Pons (tissue), 1 donor: ENCODE data around the gene AQP1.

ENCODE experiments used
- DNase-seq: peaks from one replicate; pipeline ENCODE4 v3.0.0-alpha.2; 2016; ENCODE audit warnings: low spot score

The AQP1 gene

DNA sequence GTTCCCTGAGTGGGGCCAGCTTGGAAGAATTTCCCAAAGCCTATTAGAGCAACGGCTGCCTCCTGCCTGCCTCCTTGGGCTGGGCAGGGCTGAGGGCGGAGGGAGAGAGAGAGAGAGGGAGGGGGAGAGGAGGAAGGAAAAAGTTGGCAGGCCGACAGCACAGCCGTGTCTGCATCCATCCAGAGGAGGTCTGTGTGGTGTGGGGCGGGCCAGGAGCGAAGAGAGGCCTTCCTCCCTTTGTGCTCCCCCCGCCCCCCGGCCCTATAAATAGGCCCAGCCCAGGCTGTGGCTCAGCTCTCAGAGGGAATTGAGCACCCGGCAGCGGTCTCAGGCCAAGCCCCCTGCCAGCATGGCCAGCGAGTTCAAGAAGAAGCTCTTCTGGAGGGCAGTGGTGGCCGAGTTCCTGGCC, at the start of gene AQP1:
TSS of gene AQP1 (plus strand) at position 293 of the 409 bp plus-strand sequence. CDS start at position 350, 57 bp downstream.
- peak; percentile 42 for DNase-seq

DNA sequence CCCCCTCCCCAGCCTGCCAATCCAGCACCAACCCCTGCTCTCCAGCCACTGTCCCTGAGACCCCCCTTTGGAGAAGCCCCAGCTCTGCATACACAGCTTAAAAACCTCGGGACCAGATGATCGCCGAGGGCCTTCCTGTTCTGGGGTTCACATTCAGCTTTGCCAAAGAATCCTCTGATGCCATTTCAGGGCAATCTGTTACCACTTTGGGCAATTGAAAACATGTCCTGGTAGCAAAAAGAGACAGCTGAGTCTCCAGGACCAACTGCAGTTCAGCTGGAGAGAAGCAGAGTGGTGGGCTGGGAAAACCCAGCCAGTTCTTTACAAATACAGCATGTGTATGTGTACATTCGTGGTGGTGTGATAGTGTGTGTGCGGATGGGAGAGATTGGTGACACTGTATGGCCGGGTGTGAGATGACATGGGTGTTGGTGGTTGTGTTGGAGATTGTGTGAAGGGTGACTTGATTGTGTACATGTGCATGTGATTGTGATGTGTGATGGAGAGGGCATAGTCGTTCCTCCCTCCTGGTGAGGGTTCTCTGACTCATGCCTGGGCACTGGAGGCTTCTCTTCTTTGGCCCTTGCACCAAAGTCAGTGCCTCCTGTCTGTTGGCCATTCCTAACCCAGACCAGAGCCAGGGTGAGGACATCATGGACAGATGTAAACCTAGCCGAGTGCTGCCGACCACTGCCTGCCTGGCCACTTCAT, 48.5 kb upstream of the AQP1 start:
- no peak for DNase-seq

DNA sequence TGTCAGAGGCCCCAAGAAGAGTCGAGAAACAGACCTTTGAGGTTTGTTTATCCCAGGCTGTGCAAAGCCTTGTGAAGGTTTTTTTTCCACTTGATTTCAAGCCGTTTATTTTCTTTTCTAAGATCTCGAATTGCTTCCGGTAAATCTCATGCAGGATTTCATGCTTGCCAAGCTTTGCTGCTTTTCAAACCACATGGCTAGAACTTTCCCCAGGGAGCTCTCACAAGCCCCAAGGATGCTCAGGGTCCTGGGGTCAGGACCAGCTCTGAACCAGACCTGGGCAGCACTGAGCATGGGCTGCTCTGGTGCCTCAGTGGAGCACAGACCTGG, 48.0 kb upstream of the AQP1 start:
- no peak for DNase-seq

DNA sequence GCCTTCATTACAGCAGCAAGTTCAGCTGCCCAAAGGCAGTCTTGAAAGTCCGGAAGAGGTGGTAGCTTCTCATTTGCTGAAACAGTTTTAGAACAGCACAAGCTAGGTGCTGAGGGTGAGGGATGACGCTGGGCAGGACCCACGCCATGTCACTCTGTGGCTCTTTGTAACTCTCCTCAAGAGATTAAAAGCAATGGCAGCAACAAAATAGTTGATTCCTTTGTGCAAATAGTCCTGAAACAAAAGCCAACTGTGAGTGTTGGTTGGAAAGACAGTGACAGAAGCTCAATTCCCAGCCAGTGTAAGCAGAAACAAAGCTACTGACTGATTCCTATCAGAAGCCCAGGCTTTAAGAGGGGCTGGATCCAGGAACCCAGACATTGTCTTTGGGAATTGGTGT, 47.6 kb upstream of the AQP1 start:
- DNase-seq: peak; percentile 83

DNA sequence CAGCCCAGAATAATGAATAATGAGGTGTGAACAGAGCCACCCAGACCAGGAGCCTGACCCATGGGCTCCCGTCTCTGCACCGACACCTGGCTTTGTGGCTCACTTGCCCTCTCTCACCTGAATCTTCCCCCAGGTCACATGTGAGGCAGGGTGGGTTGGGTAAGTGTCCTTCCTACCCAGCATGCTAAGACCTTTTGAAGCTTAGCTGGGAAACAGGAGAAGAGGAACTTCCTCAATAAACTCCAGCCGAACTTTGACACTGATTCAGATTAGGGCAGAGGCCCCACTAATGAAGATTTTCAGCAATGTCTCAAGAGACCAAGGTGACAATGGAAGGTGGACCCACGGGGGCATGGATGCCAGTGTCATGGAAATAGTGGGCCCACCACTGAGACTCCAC, 46.6 kb upstream of the AQP1 start:
- no peak for DNase-seq

DNA sequence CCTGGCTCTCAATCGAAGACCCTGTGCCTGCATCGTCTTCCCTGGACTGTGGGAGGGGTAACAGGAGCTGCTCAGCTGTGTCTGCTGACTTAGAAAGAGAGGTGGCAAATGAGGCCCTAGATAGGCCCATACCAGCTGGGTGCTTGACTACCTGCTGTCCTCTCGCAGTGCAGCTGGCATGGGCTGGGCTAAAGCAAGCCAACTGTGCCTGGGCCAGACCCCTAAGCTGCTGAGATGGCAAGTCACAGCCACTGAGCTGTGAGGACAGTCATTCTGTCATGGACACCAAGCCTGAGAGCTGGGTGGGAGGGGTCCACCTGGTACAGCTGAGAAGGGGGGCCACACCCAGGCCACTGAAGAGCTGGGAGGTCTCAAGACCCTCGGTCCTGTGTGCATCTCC, 45.8 kb upstream of the AQP1 start:
- DNase-seq: no peak

DNA sequence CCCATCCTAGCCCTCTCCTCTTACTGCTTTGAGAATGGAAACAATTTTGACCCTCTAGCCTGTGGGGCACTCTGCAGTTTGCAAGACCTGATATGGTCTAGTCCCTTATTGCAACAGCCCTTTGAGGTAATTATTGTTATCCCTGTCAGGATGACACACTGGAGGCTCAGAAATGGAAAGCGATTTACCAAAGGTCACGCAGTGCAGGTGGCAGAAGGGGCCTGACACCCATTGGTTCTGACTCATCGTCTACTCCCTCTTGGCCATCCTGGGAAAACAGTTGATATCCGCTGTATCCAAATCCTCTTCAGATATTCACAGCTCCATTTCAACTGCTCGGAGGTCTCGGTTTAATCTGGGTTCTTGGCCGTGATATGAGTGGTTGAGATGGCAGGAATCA, 44.7 kb upstream of the AQP1 start:
- DNase-seq: no peak

DNA sequence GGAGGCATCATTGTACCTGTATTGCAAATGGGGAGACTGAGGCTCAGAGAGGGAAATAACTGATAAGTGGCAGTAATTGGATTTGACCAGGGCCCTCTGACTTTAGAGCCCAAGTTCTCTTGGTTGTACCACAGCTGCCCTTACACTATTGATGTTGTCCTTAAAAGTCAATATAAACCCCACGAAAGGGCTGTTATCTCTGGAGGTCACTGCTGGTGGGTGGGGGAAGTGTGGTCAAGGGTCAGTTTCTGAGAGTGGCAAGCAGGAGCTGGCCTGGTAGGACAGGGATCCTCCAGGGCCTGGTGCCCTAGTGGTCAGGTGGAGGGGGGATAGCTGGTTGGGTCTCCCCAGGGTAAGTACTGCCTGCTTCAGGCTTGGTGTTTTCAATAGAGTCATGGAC, 44.2 kb upstream of the AQP1 start:
- no peak for DNase-seq

DNA sequence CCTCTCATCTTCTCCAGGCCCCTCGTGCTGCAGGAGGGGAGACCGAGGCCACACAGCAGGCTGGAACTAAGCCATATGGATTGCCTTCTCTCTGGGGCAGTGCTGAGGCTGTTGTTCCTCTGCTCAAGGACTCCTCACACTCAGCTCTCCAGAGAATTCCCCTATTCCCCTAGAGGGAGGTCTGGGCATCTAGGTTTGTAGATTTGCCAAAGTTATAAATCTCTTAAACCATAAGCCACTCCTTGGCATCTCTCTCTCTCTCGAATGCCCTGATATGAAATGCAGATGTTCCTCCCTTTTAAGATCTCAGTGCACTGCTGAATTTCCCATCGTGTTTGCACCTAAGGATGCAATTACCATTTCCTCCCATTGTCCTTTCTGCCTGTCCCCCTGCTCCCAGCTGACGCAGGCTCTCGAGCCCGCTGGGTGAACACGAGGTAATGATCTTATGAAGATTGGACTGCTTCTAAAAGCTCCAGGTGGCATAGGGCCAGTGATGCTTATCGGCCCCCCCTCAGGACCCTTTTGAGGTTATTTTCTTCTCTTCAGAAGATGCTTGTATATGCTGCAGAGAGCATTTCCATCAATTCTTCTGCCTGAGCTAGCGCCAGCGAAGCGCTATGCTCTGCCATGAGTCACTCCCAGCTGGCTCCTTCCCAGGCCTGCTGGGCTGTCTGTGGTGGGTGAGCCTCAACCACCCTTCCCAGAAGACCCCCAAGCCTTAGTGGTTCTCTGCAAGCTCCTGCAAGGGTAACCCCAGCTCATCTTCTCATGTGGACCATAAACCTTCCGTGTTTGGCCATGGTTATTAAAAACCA, 41.6 kb upstream of the AQP1 start:
- DNase-seq: no peak

DNA sequence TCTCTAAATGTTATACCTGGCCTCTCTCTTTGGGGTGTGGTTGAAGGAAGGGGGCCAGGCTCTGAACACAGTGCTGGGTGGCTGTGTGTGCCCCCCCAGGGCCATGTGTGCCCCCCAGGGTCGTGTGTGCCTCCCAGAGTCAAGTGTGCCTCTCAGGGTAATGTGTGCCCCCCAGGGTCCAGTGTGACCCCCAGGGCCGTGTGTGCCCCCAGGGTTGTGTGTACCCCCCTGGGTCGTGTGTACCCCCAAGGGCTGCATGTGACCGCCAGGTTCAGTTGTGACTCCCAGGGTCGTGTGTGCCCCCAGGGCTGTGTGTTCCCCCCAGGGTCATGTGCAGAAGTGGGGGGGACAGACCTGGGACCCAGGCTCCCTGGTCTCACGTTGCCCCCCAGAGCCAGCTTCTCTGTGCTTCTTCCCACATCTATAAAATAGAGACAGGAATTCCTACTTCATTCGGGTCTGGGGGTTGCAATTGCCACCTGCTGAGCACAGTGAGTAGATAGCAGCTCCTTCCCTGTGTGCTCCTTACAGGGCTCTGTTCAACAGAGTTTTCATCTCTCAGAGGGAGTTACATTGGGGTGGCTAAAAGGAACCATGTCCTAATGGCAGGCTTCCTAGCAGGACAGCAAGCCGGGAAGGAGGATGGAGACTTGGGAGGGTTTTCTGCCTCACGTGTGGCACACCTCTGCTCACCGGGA, 40.7 kb upstream of the AQP1 start:
- DNase-seq: no peak

DNA sequence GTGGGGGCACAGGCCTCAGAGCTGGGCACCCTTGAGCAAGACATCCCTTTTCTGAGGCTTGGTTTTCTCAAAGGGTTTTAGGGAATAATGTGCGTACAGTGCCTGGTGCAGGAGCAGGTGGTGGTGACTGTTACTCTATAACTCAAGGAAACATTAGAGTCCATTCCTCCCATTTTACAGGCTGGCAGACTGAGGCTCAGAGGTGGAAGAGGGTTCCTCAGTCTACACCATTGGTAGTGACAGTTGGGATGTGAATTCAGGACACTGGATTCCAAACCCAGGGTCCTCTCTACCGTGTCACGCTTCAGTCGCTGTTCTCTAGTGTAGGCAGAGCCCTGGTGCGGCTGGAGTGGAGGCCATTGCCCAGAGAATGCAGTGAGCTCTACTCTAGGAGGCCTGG, 40.0 kb upstream of the AQP1 start:
- DNase-seq: no peak

DNA sequence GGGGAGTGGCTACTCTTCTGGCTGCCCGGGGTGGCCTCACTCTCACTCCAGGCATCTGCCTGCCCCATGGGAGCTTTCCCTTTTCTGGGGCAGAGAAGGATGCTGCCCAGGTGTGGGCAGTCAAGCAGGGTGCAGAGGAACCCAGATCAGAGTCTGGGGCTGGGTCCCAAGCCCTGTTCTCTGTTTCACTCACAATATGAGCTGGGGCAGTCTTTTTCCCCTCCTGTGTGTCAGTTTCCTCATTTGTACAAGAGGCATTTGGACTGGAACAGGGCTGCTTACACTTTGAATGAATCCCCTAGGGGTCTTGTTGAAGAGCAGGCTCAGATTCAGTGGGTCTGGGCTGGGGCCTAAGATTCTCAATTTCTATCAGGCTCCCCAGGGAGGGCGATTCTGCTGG, 38.4 kb upstream of the AQP1 start:
- DNase-seq: no peak

DNA sequence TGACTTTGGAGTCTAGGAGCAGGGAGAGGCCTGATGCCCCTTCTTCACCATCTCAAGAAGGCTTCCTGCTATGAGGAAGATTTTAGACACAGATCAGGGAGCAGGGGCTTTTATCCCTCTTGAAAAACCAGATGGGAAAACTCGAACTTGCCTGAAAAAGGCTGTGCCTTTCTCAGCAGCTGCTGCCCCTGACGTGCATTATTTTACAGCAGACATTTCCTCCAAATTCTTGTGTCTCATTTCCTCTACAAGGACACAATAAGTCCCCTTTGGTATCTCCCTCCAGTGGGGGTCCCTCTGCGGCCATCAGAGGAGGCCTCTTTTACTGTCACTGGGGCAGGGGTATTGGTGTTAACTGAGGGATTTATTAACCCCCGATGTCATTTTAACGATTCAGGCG, 38.0 kb upstream of the AQP1 start:
- no peak for DNase-seq

DNA sequence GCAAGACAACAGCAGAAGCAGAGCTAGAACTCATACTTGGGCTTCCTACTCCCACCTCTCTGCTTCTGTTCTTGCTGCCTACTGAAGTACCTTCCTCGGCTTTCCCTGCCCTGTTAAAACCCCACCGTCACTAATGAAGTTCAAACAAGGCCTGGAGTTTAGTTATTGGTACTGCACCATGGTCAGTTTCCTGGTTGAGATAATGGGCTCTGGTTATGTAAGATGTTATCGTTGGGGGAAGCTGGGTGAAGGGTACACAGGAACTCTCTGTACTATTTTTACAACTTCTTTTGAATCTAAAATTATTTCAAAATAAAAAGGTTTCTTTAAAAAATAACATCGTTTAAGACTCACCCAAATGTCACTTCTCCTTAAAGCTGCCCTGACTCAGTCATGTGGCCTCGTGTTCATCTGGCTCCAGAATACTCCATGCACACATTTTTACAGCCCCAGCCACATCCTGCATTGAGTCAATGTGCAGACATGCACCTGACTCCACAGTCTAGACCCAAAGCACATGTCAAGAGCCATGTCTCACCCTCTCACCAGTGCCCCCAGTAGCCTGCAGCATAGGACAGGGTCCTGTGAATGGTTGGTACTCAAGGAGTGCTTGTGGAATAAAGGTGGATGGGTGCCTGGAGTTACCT, 36.9 kb upstream of the AQP1 start:
- DNase-seq: no peak

DNA sequence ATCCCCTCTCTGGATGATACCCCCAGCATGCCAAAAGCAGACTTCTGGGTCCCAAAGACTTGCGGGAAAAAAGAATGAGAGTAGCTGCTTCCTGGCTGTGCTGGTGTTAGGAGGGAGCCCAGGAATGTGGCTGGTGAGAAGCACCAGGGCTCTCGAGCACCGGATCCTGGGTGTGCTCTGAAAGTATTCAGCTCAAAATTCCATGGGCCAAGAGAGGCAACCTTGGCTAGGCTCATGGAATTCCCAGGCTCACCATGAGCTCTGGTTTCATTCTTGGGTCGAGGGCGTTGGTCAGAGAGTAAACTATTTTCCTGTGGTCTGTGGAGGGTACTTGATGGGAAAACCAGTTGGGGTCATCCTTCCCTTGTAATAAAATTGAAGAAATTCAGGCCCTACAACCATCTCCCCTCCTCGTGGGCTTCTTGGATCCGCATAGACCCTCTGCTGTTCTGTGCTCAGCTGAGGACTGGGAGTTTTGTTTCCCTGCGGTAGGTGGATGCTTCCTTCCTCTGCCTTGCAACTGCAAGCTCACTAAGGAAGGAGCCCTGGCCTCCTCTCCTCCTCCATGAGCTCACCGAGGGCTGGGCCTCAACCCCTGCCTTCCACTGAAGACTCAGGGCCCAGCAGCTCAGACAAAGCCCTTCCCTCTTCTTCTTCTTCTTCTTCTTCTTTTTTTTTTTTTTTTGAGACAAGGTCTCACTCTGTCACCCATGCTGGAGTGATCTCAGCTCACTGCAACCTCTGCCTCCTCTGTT, 34.5 kb upstream of the AQP1 start:
- no peak for DNase-seq

DNA sequence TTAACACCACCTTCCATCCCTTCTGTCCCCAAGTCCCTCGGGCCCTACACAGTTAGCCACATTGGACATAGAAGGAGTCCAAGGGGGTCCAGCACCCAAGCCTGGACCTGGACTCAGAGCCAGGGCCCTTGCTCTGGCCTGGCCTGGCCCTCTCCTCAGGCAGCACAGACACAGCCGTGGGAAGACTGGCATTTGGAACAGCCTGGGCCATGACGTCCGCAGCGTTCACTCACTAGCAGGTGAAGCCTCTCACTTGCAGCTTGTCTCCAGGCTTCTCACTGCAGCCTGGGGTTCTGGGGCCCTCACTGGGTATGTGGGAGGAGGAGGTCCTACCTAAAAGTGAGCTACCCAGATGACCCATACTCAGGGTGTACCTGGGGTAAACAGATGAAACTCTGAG, 33.7 kb upstream of the AQP1 start:
- DNase-seq: no peak

DNA sequence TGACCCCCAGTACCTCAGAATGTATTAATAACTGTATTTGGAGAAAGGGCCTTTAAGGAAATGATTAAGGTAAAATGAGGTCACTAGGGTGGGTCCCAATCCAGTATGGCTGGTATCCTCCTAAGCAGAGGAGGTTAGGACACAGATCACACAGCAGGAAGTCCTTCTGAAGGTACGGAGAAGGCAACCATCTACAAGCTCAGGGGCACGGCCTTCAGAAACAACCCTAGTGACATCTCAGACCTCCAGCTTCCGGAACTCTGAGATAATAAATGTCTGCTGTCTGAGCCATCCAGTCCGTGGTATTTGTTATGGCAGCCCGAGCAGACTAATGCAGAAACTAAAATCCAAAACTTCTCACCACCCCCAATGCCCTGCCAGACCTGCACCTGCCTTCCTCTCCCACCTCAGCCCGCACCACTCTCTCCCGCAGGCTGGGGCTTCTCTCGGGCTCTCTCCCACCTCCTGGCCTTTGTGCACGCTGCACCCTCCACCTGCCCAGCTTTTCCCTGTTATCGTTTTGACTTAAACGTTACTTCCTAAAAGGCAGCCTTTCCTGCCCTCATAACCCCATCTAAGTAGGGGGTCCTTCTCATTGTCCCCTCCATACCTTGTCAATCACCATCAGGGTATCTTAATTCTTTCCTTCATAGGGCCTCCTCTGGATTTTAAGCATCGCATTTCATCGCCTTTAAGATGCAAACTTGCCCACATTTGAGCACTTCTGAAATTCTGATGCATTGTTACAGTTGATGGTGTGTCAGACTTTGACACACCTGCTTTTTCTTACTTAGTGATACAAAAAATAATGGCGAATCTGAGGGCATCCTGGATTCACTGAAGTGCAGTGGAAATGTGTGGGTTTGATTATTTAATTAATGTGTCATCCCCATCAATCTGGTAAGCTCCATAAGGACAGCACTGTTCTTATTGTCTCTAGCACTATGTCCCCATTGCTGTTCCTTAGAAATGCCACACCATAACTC, 32.2 kb upstream of the AQP1 start:
- DNase-seq: no peak

DNA sequence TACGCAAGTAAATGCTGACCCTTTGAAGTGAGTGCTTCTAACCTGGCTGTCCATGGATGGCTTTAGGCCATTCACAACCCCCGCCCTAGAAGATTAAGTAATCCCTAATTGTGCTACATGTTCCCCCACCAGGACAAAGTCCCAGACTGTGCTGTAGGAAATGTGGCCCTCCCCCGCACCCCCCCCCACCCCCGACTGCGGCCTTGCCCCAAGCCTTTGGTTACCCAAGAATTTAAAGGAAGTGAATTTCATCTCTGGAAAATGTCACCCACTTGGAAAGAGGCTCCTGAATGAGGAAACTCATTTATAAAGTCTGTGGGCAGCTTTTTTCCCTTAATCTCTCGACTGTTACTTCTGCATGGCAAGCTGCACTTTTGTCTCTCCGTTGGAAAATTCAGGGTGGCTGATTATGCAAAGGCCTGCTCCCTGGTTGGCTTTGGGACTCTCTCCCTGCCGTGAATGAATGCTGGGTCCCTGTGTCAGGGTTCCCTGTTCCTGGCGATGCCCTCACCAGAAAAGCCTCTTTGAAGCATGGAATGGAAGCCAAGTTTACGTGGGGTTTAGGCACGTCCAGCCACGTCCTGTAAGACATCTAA, 31.4 kb upstream of the AQP1 start:
- no peak for DNase-seq

DNA sequence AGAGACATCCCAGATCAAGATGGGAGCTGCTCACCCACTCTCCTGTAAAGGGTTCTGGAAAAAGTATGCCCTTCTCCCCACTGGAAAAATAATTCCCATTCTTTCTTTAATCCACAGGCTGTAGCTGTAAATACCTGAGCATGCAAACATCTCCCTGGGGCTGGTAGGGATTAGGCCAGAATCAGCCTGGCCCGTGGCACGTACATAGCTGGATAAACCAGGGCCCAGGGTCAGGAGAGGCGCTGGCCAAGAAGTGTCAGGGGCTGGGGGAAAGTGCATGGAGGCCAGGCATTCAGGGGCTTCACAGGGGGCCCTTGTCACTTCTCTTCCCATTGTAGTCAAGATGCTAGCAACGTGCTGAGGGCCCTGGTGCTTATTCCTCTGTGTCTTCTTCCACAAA, 30.7 kb upstream of the AQP1 start:
- DNase-seq: no peak

DNA sequence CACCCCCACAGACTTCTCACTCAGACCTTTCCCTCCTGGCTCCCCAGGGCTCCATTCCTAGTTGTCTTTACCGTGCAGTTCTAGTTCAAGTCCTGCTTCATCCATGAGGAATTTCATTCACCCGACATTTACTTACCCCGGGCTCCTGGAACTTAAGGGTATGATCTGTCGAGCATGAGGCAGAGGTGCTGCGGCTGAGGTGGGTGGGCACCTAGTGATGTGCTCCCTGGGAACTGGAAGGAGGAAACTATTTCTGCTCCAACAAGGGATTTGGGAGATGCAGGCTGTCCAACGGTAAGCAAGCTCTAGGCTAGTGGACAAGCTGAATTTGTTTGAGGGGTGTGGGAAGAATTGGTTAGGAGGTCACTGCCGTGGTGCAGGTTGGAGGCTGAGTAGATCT, 30.2 kb upstream of the AQP1 start:
- no peak for DNase-seq
